Fibroblast of villous mesenchyme (primary cell): Measurements from ENCODE around the gene PEDS1. TPM values are rescaled to one million over a fixed set of nuclear protein-coding genes. Genes with fewer than 3 reads are reported as not detected.
"Not testable (repeated sequence)": the region's sequence is repeated elsewhere in the genome, so short reads cannot be mapped to it uniquely, and the experiment has no call there.

ENCODE experiments used
- DNase-seq: peaks from one replicate; pipeline ENCODE4 v3.0.0-alpha.2; 2010; ENCODE audit warnings: low read depth
- H3K4me3 ChIP-seq: 2 replicates; pipeline ENCODE4 v1.5.1; 2011; ENCODE audit warnings: low read depth, mild to moderate bottlenecking, low read length
- CTCF ChIP-seq: IDR thresholded peaks from 2 replicates; pipeline ENCODE4 v1.5.1; 2012; ENCODE audit warnings: low read depth, mild to moderate bottlenecking, low read length; ENCODE audit not compliant: insufficient read depth
- total RNA-seq: library from RNA; depleted of rRNA; stranded (reverse); fragments of >200 nt; gene quantifications from 2 replicates; pipeline ENCODE4 v1.2.3, GENCODE V29; 2012

The PEDS1 gene
- total RNA-seq, 1 donor = 25.9 TPM

GRCh38 chr20:50138120-50138478 lies 15.4 kb downstream of the PEDS1 start:
- DNase-seq = no peak
- no peak overlapping the region for H3K4me3 ChIP-seq
- TF ChIP-seq CTCF = no peak

- peak; percentile 59 for DNase-seq
- H3K4me3 ChIP-seq = not testable (repeated sequence)
These were observed 15.8 kb downstream of the PEDS1 start for GRCh38 chr20:50137702-50138101.

GRCh38 chr20:50136822-50137599 lies 16.5 kb downstream of the PEDS1 start:
- H3K4me3 ChIP-seq = no peak overlapping the region
- TF ChIP-seq CTCF = no peak
- DNase-seq = peak; percentile 48

- not testable (repeated sequence) for H3K4me3 ChIP-seq, DNase-seq
These were observed 18.4 kb downstream of the PEDS1 start for GRCh38 chr20:50135157-50135556.

- DNase-seq = no peak
- TF ChIP-seq CTCF = peak; percentile 25
- no peak overlapping the region for H3K4me3 ChIP-seq
These were observed 19.9 kb downstream of the PEDS1 start for GRCh38 chr20:50133474-50134217.

- no peak for DNase-seq
- H3K4me3 ChIP-seq = no peak overlapping the region
- no peak for TF ChIP-seq CTCF
These were observed 20.5 kb downstream of the PEDS1 start for GRCh38 chr20:50133041-50133440.

GRCh38 chr20:50130995-50131394 lies 22.5 kb downstream of the PEDS1 start:
- TF ChIP-seq CTCF = no peak
- no peak overlapping the region for H3K4me3 ChIP-seq
- DNase-seq = no peak

- no peak for DNase-seq
- H3K4me3 ChIP-seq = no peak overlapping the region
- no peak for TF ChIP-seq CTCF
These were observed 23.2 kb downstream of the PEDS1 start for GRCh38 chr20:50130356-50130723.
